GM12878 (cell line): Measurements from ENCODE around the gene EBPL. TPM values are rescaled to one million over a fixed set of nuclear protein-coding genes. Genes with fewer than 3 reads are reported as not detected.

Source experiments
- ATAC-seq: fragments of 200-7000 bp; cut with Tn5 transposase; 3 replicates; pipeline ENCODE4 v1.9.1; 2020; ENCODE audit warnings: mild to moderate bottlenecking, moderate library complexity
- BruUV-seq: library from RNA; stranded (reverse); fragments of 400-500 nt; replicated peaks from 2 replicates; lab custom pipeline; 2021; lab: Mats Ljungman, UMichigan
- CTCF ChIA-PET: fragments of 300-600 bp; sonication (Branson Sonifier 250); formaldehyde crosslinking; extraction: SDS; loops from one replicate; lab custom pipeline; 2021; ENCODE audit warnings: inconsistent platforms; lab: Yijun Ruan, JAX
- POLR2A ChIA-PET: fragments of 350-600 bp; formaldehyde crosslinking; extraction: SDS; loops from one replicate; lab custom pipeline; 2021; ENCODE audit warnings: inconsistent platforms; lab: Charles Lee
- RAD21 ChIA-PET: fragments of 300-600 bp; sonication (Branson Sonifier 250); formaldehyde crosslinking; loops from one replicate; lab custom pipeline; 2023; ENCODE audit warnings: antibody characterized with exemption; ENCODE audit not compliant: unreplicated experiment; lab: Charles Lee
- SMC1A ChIA-PET: fragments of 300-600 bp; sonication (Branson Sonifier 250); formaldehyde crosslinking; loops from one replicate; lab custom pipeline; 2023; ENCODE audit not compliant: unreplicated experiment, uncharacterized antibody; lab: Charles Lee
- DNase-seq: peaks from one replicate; pipeline ENCODE4 v3.0.0-alpha.2; 2011; ENCODE audit warnings: low read depth, low spot score
- FAIRE-seq: peaks from 3 replicates; lab custom pipeline; 2011; peaks lifted over from hg19 to GRCh38; lab: Jason Lieb, UNC
- H2AFZ ChIP-seq: 2 replicates; pipeline ENCODE4 v1.6.0; 2011; ENCODE audit warnings: low read depth, low read length, control low read depth; ENCODE audit not compliant: control insufficient read depth
- H3K27ac ChIP-seq: 2 replicates; pipeline ENCODE4 v1.5.1; 2011; ENCODE audit warnings: control low read depth; ENCODE audit not compliant: control insufficient read depth, insufficient read depth
- H3K27me3 ChIP-seq, 2 experiments: replicated peaks in 1 of 2; 2 replicates each; pipeline versions ENCODE4 v1.6.0 to v1.6.1; 2011; ENCODE audit warnings: low read length in 1 of 2; ENCODE audit not compliant: control insufficient read depth in 2 of 2, insufficient read depth in 2 of 2
- H3K36me3 ChIP-seq, 2 experiments: 2 replicates each; pipeline ENCODE4 v1.5.1; 2011; ENCODE audit warnings: low read length in 1 of 2; ENCODE audit not compliant: control insufficient read depth in 2 of 2, insufficient read depth in 2 of 2
- H3K4me1 ChIP-seq: 2 replicates; pipeline ENCODE4 v1.6.1; 2011; ENCODE audit warnings: mild to moderate bottlenecking, low read length, moderate library complexity, mixed read lengths; ENCODE audit not compliant: control insufficient read depth, insufficient read depth
- H3K4me2 ChIP-seq: 2 replicates; pipeline ENCODE4 v1.6.0; 2011; ENCODE audit warnings: control low read depth; ENCODE audit not compliant: control insufficient read depth, insufficient read depth
- H3K4me3 ChIP-seq: fragments of 200-600 bp; sonication (generic); 2 replicates; pipeline ENCODE4 v1.5.1; 2016
- H3K79me2 ChIP-seq: 2 replicates; pipeline ENCODE4 v1.6.0; 2011; ENCODE audit warnings: low read length; ENCODE audit not compliant: control insufficient read depth, insufficient read depth
- H3K9ac ChIP-seq: 2 replicates; pipeline ENCODE4 v1.8.0; 2011; ENCODE audit warnings: low read length, control low read depth, mixed read lengths; ENCODE audit not compliant: control insufficient read depth, insufficient read depth
- H3K9me3 ChIP-seq: replicated peaks from 3 replicates; pipeline ENCODE4 v1.5.1; 2011; ENCODE audit warnings: mild to moderate bottlenecking, low read length; ENCODE audit not compliant: control insufficient read depth, insufficient read depth
- H4K20me1 ChIP-seq: 2 replicates; pipeline ENCODE4 v1.6.0; 2011; ENCODE audit not compliant: control insufficient read depth, insufficient read depth
- BACH1 ChIP-seq: fragments of 450-650 bp; IDR thresholded peaks from 2 replicates; pipeline ENCODE4 v1.6.1; 2017; ENCODE audit warnings: mild to moderate bottlenecking, borderline replicate concordance
- BMI1 ChIP-seq: fragments of 450-650 bp; IDR thresholded peaks from 2 replicates; pipeline ENCODE4 v1.6.1; 2016; ENCODE audit warnings: mild to moderate bottlenecking, moderate library complexity, borderline replicate concordance
- CTCF ChIP-seq, 3 experiments: IDR thresholded peaks in 2 of 3; conservative IDR thresholded peaks in 1 of 3; 2 replicates each; pipeline ENCODE4 v1.5.1; 2011; ENCODE audit warnings: low read depth in 3 of 3, low read length in 3 of 3, mild to moderate bottlenecking in 3 of 3, control low read depth in 2 of 3, moderate library complexity in 2 of 3, inconsistent platforms in 1 of 3, mixed read lengths in 1 of 3; ENCODE audit not compliant: control insufficient read depth in 2 of 3, insufficient read depth in 1 of 3; ENCODE audit errors: extremely low read depth in 1 of 3
- DPF2 ChIP-seq: fragments of 450-650 bp; IDR thresholded peaks from 2 replicates; pipeline ENCODE4 v1.6.1; 2017; ENCODE audit warnings: mild to moderate bottlenecking
- E2F8 ChIP-seq: fragments of 450-650 bp; IDR thresholded peaks from 2 replicates; pipeline ENCODE4 v1.6.1; 2018; ENCODE audit warnings: mild to moderate bottlenecking, low read depth, moderate library complexity; ENCODE audit not compliant: partially characterized antibody
- ETV6 ChIP-seq, 2 experiments: fragments of 450-650 bp in 1 of 2; IDR thresholded peaks in 1 of 2; conservative IDR thresholded peaks in 1 of 2; 2 replicates each; pipeline ENCODE4 v1.6.1; 2014; ENCODE audit warnings: antibody characterized with exemption in 1 of 2, borderline replicate concordance in 1 of 2, low read depth in 1 of 2, mild to moderate bottlenecking in 1 of 2, moderate library complexity in 1 of 2
- FOS ChIP-seq: IDR thresholded peaks from 3 replicates; pipeline ENCODE4 v1.6.1; 2011; ENCODE audit warnings: borderline replicate concordance; ENCODE audit not compliant: insufficient read length; ENCODE audit errors: extremely low read depth
- HDAC2 ChIP-seq: fragments of 200-600 bp; sonication (generic); IDR thresholded peaks from 2 replicates; pipeline ENCODE4 v1.6.1; 2017
- HDAC6 ChIP-seq: fragments of 200-600 bp; sonication (generic); IDR thresholded peaks from one replicate; pipeline ENCODE4 v1.8.0; 2017; ENCODE audit warnings: antibody characterized with exemption; ENCODE audit not compliant: unreplicated experiment
- MLLT1 ChIP-seq: fragments of 450-650 bp; IDR thresholded peaks from 2 replicates; pipeline ENCODE4 v1.6.1; 2016; ENCODE audit warnings: mild to moderate bottlenecking
- NFIC ChIP-seq: IDR thresholded peaks from 2 replicates; pipeline ENCODE4 v1.6.1; 2012; ENCODE audit warnings: low read depth, mild to moderate bottlenecking, inconsistent platforms, low read length, moderate library complexity
- NRF1 ChIP-seq: conservative IDR thresholded peaks from 2 replicates; pipeline ENCODE4 v1.6.1; 2011; ENCODE audit warnings: mild to moderate bottlenecking, low read depth, low read length, improper control_type of control experiment
- RAD51 ChIP-seq: fragments of 450-650 bp; IDR thresholded peaks from 2 replicates; pipeline ENCODE4 v1.6.1; 2016; ENCODE audit warnings: moderate library complexity, mild to moderate bottlenecking, inconsistent platforms
- SMC3 ChIP-seq: IDR thresholded peaks from 2 replicates; pipeline ENCODE4 v1.6.1; 2011; ENCODE audit warnings: low read length, improper control_type of control experiment, borderline replicate concordance
- SUPT20H ChIP-seq: IDR thresholded peaks from 2 replicates; pipeline ENCODE4 v1.6.1; 2011; ENCODE audit warnings: low read depth, mild to moderate bottlenecking, low read length, moderate library complexity, borderline replicate concordance; ENCODE audit not compliant: control insufficient read depth
- TCF3 ChIP-seq: IDR thresholded peaks from 2 replicates; pipeline ENCODE4 v1.6.1; 2012; ENCODE audit warnings: low read depth, mild to moderate bottlenecking, low read length, borderline replicate concordance; ENCODE audit not compliant: insufficient read depth
- TCF7 ChIP-seq: IDR thresholded peaks from 2 replicates; pipeline ENCODE4 v1.6.1; 2014; ENCODE audit warnings: antibody characterized with exemption, borderline replicate concordance
- WGBS: methylation state at CpG from one replicate; pipeline ENCODE4 v1.1.6; 2016; ENCODE audit warnings: low lambda C conversion rate; ENCODE audit not compliant: insufficient replicate concordance, insufficient coverage; ENCODE audit errors: missing lambda C conversion rate; 5-methylcytosine and 5-hydroxymethylcytosine counted together
- in situ Hi-C: fragments of 300-500 bp; cut with MboI; formaldehyde crosslinking; loops from 9 replicates; pipeline ENCODE4 v1.14.3; 2018; ENCODE audit warnings: mixed read lengths
- intact Hi-C: fragments of 100-400 bp; cut with micrococcal nuclease; formaldehyde crosslinking; loops from one replicate; pipeline ENCODE4 v1.14.2; 2022; ENCODE audit not compliant: unreplicated experiment
- polyA plus RNA-seq, 11 experiments: library from polyadenylated mRNA; depleted of rRNA in 4 of 11; unstranded in 6 of 11; stranded (reverse) in 5 of 11; fragments of >200 nt; fragmentation: Nextera tagmentation in 4 of 11; fragmentation: Illumina TruSeq in 1 of 11; extraction: Ambion mirVana in 4 of 11; extraction: Trizol in 1 of 11; gene quantifications; 1 replicate in 1 of 11; 2 replicates in 10 of 11; pipeline versions ENCODE4 v1.2.1 to v1.2.3, GENCODE V29; 2011 to 2016; ENCODE audit warnings: inconsistent platforms in 2 of 11, missing spikeins in 2 of 11, low read depth in 1 of 11
- total RNA-seq, 4 experiments: library from RNA; depleted of rRNA in 3 of 4; stranded (reverse); fragments of >200 nt in 3 of 4; fragmentation: Illumina TruSeq in 1 of 4; extraction: Trizol in 1 of 4; gene quantifications; 2 replicates each; pipeline versions ENCODE4 v1.2.1 to v1.2.3, GENCODE V29; 2013 to 2021

EBPL gene
- total and polyA plus RNA-seq, 10 of the 15 experiments (the other 5 are each of a cell fraction or from before 2014, with no cell fraction given): 6.2 to 72.8 (median 43.5) TPM

- no peak for TF ChIP-seq E2F8
- TF ChIP-seq ETV6 (conservative IDR thresholded peaks at IDR 0.05 in 1 of 2, IDR thresholded peaks at IDR 0.05 in 1 of 2; ENCODE audit: borderline replicate concordance in 1 of 2, low read depth in 1 of 2): no peak
- TF ChIP-seq FOS: no peak
- TF ChIP-seq NFIC: no peak
- no peak for TF ChIP-seq RAD51
- TF ChIP-seq DPF2: no peak
- no peak for TF ChIP-seq NRF1
- no peak for TF ChIP-seq HDAC6
- no peak for TF ChIP-seq HDAC2
- TF ChIP-seq BMI1: no peak
Measured at GRCh38 chr13:49681842-49682435, 9.3 kb downstream of the EBPL start (continued).

- in situ Hi-C loops: no loop called here
- TF ChIP-seq TCF7: no peak
- TF ChIP-seq SUPT20H: no peak
- TF ChIP-seq MLLT1: no peak
- no peak for TF ChIP-seq BACH1
- TF ChIP-seq TCF3: no peak
- TF ChIP-seq CTCF (IDR thresholded peaks at IDR 0.05 in 2 of 3, conservative IDR thresholded peaks at IDR 0.05 in 1 of 3; ENCODE audit: control insufficient read depth in 2 of 3, extremely low read depth in 1 of 3, insufficient read depth in 1 of 3, low read depth in 3 of 3, low read length in 3 of 3): peak in 2 of 3 experiments; percentile 29 to 47; a peak in 3 of 6 replicates
- TF ChIP-seq SMC3: peak; percentile 32; the same call in 1 of the 2 replicates
Measured at GRCh38 chr13:49679246-49679645, 12.0 kb downstream of the EBPL start.

More at GRCh38 chr13:49679246-49679645, 12.0 kb downstream of the EBPL start:
- Histone ChIP-seq H3K79me2 (peaks cover 6% of the 10 kb centered on the region), H3K4me1 (peaks cover 12% of the 10 kb centered on the region), H3K36me3 (no peaks in the 10 kb centered on the region), H3K27ac (no peak overlapping the region), H3K9ac (no peak overlapping the region), H3K27me3 (no peaks in the 10 kb centered on the region), H3K4me3 (no peak overlapping the region), H2AFZ (no peak overlapping the region), H3K4me2 (no peak overlapping the region), H3K9me3 (no peaks in the 10 kb centered on the region), H4K20me1 (no peaks in the 10 kb centered on the region; the same call in 1 of the 2 replicates)
- no peak for FAIRE-seq
- 77% methylated on average over 3 of the region's 3 CpGs for WGBS
- SMC1A ChIA-PET: interaction anchor here (1.1 to 1.6 kb wide), 5 partner anchors 9 to 165 kb away, joined by 3 to 9 read pairs (median 4); partner anchors contain the start of gene EBPL
- POLR2A ChIA-PET: no interaction called here
- BruUV-seq: no TSS peak
- DNase-seq: no peak
- no peak; the same call in 2 of the 3 replicates for ATAC-seq
- RAD21 ChIA-PET: interaction anchor here (0.5 kb wide), 1 partner anchor 114 kb away, joined by 3 read pairs; no protein-coding TSS in a partner anchor
- CTCF ChIA-PET: interaction anchor here (1.2 to 1.8 kb wide), 3 partner anchors 108 to 171 kb away, joined by 3 to 12 read pairs (median 4); no protein-coding TSS in a partner anchor
- intact Hi-C loops: no loop called here
